ENCODE measurements around the gene SCP2.

The SCP2 gene

GRCh38 chr1:53046930-53047329 lies 119.9 kb downstream of the SCP2 start:
- DNase-seq, result peak; percentile 58

- no peak for DNase-seq
Observed at GRCh38 chr1:53047737-53048736, 121.0 kb downstream of the SCP2 start.

- DNase-seq, result peak; percentile 43
Observed at GRCh38 chr1:53048960-53049573, 122.0 kb downstream of the SCP2 start.

- no peak for DNase-seq
Observed at GRCh38 chr1:53049574-53049967, 122.5 kb downstream of the SCP2 start.

GRCh38 chr1:53050310-53050709 lies 123.2 kb downstream of the SCP2 start:
- DNase-seq, result no peak

- peak; percentile 83 for DNase-seq
Observed at GRCh38 chr1:53051676-53052075, 124.6 kb downstream of the SCP2 start.

- peak; percentile 69 for DNase-seq
Observed at GRCh38 chr1:53057127-53057526, 130.1 kb downstream of the SCP2 start.

GRCh38 chr1:53060579-53060978 lies 133.5 kb downstream of the SCP2 start:
- DNase-seq, result no peak

GRCh38 chr1:53061123-53061858 lies 134.2 kb downstream of the SCP2 start:
- no peak for DNase-seq

GRCh38 chr1:53061859-53062707 lies 135.0 kb downstream of the SCP2 start, which contains the start of gene PODN:
TSS of gene PODN (plus strand) at chr1:53062213. CDS start at chr1:53069856, 7,643 bp downstream.
- peak; percentile 12 for DNase-seq

GRCh38 chr1:53062708-53063591 lies 135.9 kb downstream of the SCP2 start:
- no peak for DNase-seq

GRCh38 chr1:53063744-53064515 lies 136.9 kb downstream of the SCP2 start:
- no peak for DNase-seq

GRCh38 chr1:53065391-53065790 lies 138.3 kb downstream of the SCP2 start:
- DNase-seq, result no peak

- no peak for DNase-seq
Observed at GRCh38 chr1:53066488-53066887, 139.4 kb downstream of the SCP2 start.

GRCh38 chr1:53066891-53067738 lies 140.0 kb downstream of the SCP2 start:
- no peak for DNase-seq

- no peak for DNase-seq
Observed at GRCh38 chr1:53067886-53068285, 140.8 kb downstream of the SCP2 start.

GRCh38 chr1:53068314-53069099 lies 141.4 kb downstream of the SCP2 start:
- no peak for DNase-seq

GRCh38 chr1:53069265-53069662 lies 142.2 kb downstream of the SCP2 start:
- no peak for DNase-seq

Measured in NCI-H82 (cell line).